Measurements from ENCODE around the gene BLM.

DNA sequence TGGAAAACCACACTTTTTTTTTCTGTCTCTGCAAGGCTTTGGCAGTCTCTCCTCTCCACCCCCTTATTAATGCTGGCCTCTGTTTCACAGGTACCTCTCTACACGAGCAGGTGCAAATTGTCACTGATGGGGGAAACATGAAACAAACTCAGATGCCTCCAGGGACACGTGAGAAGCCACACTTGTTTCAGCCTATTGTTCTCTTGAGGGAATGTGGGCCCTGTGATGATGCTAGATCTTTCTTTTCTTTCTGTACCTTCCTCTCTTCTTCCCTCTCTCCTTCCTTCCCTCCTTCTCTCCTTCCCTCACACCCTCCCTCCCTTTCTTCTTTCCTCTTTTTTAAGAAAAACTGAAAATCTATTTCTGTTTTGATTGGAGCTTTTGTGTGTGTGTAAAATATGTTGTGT, 5.7 kb upstream of the BLM start:
- no peak for TF ChIP-seq POLR2A (IDR thresholded peaks at IDR 0.05)
- no peak for TF ChIP-seq CTCF (IDR thresholded peaks at IDR 0.05 in 4 of 5, conservative IDR thresholded peaks at IDR 0.05 in 1 of 5)
